HG02763 (cell line): ENCODE measurements around the gene AMOTL2.

Source experiments
- ATAC-seq: cut with Tn5 transposase; IDR thresholded peaks from one replicate; pipeline ENCODE4 v1.9.1; 2021; ENCODE audit warnings: mild to moderate bottlenecking, moderate library complexity; ENCODE audit not compliant: unreplicated experiment

AMOTL2 gene

DNA sequence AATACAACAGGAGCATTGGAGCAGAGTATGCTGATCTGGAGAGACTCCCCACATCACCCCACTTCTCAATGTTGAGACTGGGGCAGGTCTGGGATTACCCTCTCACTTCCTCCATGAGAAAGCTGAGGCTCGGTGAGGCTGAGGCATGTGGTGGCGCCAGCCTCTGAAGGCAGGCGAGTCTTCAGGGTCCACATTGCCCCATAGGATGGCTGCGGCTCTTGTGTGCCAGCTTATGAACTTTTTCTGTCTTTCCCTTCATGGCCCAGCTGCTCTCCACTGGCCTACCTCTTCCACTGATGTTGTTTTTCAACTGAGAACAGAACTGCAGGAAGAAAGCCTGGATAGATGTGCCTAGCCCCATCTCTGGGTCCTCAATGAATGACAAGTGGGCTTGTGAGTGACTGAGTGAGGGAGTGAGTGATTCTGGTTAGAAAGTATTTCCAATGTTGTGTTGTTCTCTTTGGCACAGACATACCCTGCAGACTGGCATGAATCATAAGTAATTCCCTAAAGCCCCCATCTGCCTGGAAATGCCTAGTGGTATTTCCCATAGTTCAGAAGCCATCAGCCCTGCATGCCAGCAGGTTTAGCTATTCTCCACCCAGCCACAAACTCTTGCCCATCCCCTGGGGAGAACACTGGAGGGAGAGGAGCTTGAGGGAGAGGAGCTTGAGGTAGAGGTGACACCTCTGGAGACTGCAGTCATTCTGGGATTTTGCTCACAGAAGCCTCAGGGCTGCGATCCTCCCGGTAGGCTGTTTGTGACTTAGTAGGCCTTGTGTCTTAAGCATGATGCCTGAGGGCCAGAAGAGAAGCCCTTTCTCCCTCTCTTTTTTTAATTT lies 56.9 kb downstream of the AMOTL2 start:
- no peak for ATAC-seq

DNA sequence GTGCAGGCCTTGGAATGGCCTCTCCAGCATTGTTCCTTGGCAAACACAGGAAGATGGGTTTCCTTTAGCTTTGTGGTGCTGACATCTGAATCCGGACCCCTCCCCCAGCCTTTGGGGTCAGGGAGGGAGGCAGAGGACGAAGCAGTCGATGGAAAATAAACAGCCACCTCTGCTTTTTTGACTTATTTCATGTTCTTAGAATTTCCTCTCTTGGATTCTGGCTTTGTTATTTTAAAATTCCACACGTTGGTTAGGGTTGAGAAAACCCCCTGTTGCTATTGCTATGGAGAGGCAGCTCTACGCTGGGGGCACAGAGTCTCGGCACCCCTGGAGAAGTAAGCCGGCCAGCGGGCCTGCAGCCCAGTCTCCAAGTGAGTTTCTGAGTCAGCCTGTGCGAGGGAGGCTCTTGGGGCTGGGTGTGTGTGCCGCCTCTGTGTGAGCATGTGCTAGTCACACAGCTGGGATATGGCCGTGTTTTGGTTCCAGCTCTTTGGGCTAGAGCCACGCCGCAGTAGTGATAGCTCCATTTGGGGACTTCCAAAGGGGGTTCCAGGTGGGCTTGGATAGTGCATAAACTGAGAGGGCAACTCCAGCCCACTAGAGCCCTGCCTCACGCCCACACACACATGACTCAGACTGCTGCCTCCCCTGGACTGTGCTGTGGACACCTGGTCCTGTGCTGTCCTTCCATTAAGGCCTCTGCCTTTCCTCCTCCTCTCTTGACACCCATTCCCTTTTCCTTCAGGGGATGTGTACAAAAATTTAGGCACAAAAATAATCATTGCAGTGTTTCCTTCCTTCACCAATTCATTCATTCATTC lies 58.8 kb downstream of the AMOTL2 start:
- ATAC-seq = no peak

DNA sequence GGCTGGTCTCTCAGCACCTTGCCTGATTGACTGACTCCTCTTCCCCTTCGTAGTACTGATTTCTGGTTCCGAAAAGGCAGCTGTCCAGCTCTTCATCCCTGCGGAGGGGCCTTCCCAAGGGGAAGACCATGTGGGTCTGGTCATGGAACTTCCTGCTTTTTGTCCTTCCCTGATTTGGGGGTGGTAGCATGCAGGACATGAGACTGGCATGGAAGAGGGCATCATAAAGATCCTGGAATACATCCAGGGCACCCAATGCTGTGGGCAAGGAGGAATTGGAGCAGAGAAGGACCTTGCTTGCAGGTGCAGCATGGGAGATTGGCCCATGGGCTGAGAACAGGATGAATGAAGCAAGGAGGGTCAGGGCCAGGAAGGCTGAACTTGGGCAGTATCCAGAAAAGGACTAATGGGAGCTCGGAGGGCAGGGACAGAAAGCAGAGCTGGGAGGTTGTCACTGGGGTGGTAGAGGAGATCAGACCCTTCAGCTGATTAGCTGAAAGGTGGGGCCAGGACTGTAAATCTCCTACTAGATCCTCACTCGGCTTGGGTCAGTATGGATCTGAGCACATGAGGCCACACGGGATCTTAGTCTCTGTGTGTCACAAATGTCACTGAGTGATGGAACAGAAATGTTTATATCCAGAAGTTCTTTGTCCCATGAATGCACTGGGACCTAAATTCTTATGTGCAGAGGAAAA lies 59.5 kb downstream of the AMOTL2 start:
- ATAC-seq = no peak

DNA sequence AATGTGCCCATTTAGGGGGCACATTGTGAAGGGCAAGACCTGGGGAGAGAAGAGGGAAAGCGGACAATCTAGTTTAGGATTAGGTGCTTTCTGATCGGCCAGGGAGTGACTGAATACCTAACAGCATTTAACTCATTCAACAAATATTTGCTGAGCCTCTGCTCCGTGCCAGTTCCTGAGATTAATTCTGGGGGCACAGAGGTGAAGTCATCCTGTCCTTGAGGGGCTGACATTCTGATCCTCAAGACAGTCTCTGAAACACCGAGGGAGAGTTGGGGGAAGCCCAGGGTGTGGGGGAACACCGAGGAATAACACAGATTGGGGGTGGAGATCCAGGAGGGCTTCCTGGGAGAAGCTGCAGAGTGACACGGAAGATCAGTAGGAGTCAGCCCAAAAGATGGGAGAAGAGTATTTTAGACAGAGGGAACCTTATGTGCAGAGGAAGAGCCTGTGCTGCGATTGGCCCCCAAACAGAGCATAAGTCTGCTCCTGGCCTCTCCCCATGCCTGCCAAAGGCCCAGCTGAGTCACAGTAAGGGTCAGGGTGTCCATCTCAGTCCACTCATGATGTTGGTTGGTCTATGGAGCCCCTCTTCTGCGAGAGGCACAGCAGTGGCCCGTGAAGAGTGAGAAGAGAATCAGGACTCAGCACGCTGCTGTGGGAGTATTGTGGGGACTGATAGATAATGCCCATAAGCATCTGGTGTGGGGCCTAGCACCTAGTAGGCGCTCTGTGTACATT lies 60.2 kb downstream of the AMOTL2 start:
- no peak for ATAC-seq

DNA sequence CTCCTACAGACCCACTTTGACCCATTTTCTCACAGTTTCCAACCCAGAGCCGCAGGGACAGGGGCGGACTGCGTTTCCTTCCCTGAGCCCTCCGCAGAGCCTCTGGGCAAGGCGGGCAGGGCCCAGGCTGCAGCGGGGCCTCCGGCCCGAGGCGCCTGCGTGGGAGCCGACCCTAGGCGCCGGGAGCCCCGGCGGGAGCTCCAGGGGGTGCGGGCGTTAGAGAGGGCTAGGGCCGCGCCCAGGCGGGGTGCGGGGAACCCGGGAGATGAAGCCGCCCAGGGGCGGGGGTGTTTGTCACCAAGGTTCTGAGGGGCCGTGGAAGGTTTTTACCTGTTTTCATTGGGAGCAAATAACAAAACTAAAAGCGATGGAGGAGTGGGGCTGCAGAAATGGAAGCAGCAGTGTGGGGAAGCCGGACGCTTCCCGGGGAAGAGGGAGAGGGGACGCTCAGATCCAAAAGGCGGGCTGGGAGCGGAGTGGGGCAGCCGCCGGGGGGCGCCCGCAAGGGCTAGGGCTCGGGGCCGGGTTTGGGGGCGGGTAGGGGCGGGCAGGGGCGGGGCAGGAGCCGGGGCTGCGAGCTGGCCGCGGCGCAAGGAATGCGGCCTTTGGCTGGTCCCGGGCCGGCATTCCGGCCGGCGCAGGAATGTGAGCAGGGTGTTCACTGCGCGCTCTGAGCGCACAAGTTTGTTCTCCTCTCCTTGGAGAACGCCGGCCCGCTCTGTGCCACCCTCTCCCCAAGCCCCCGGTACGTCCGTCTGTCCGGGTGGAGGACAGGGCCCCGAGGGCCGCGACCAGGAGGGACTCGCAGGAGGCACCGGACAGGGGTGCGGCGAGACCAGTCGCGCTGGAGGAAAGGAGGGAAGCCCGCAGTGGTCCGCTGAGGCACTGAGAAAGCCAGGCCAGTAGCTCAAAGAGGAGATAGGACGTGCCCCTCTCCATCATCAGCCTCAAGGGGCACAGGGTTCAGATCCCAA lies 61.1 kb downstream of the AMOTL2 start:
- ATAC-seq = no peak

DNA sequence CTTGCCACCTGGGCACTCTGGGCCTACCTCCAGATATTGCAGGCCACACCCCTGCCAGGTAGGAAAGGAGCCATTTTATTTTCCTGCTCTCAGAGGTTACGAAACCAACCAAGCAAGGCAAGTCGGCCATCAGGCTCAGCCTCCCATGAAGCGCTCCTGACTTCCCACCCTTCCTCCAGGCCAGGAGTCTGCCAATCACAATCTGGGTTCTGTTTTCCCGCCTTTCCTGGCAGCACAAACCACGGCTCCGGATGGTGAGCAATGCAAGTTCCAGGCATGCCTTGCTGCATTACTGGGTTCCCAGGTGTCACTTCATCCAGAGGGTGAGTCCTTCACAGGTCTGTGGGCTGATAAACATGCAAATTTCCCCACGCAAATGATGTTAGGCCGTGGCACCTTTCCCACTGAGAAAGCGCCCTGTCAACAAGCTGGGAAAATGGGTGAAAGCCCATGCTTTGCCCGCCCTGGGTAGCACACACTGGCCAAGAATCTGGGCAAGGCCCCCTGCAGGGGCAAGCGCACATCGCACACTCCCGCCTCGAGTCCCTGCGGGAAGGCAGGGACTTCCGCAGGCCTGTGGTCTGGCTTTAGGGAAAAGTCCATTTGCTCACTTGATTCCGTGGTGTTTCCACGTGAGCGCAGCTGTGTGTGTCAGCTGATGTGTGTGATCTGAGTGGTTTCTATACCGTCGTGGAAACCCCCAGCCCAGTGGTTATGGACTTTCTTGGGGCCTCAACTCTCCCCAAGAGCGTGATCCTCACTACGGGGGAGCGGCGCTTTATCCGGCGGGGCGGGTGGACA lies 62.0 kb downstream of the AMOTL2 start:
- no peak for ATAC-seq

DNA sequence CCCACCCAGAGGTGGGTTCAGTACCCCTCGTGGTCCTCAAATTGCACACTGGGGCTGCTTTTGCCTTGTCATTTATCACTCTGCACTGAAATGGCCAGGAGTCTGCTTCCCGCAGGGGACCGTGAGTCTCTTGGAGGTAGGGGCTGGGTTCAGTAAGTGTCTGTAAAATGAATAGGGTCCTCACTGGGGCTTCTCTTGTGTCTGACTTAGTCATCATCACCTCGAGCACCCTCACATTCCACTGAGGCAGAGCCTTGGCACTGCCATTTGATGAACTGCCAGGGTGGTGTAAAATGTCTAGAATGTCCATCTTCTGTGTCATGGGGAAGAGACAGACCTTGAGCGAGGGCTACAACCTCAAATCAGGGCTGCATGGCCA lies 62.6 kb downstream of the AMOTL2 start:
- ATAC-seq = no peak

DNA sequence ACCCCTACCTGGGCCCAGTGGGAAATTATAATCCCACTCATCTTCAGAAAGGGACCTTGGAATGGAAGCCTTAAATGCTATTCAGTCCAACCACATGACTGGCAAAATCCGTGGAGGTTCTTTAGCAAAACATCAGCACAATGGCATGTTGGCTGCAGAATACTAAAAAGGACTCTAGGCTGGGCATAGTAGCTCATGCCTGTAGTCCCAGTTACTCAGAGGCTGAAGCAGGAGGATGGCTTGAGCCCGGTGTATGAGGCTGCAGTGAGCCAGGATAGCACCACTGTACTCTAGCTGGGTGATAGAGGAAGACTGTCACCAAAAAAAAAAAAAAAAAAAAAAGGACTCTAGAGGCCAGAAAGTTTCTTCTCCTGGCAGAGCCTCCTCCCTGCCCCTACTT lies 63.0 kb downstream of the AMOTL2 start:
- no peak for ATAC-seq

DNA sequence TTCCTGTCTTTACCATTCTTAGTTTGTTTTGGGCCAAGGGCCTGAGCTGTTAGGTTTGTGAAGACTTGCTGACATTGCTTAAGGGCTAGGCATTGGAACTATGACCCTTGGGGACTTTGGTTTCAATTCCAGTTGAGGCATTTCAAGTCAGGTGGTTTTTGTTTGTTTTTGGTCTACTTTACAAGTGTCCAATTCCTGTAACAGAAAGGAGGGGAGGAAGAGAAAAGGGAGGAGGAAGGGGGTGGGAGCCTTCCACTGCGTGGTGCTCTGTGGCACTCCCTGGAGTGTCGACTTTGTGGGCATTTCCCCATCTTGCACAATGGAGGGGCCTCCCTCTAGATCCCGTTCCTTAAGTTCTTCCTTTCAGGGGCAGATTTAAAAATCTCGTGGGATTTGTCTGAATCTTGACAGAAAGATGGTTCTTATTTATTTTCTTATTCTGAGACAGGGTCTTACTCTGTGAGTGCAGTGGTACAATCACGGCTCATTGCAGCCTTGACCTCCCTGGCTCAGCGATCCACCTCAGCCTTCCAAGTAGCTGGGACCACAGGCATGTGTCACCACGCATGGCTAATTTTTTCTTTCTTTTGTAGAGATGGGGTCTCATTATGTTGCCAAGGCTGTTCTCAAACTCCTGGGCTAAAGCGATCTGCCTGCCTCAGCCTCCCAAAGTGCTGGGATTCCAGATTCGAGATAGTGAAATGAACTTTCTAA lies 64.1 kb downstream of the AMOTL2 start:
- no peak for ATAC-seq

DNA sequence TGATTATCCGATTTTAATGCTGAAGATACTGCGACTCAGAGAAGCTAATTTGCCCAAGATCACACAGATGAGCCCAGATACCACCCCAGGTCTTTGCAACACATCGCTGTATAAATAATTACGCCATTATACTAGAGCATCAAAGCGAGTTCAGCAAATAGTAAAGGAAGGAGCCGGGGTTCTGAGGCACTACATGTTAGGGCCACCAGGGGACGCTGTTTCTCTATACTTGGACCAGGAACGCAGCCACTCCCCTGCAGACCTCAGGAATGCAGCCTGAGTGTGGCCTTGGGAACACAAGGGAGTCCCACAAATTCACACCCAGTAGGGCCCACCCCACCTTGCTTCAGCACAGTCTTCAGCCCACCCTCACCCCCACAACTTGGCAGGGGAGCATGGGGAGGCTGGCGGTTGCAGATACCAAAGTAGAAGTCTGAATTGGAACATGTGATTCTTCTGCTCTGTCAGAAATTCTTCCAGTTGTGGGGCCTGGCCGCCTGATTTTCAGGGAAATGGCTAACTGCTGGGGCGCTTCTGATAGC lies 65.8 kb downstream of the AMOTL2 start:
- peak; percentile 64 for ATAC-seq

DNA sequence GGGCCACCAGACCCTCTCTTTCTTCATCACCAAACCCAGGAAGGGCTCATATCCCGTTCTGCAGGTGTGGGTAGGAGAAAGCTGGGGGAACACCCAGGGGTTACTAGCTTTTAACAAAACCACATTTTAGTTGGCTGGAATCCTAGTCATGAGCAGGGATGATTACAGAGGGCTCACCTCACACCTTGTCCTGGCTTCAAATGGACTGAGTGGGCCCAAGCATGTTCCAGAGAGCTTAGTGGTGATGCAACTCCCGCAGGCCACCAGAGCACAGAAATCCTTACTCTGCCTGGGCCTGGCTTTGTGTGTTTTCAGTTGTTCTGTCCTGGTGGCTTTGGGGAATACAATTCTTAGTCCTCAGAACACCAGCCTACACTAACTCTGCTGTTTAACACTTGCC lies 66.8 kb downstream of the AMOTL2 start:
- ATAC-seq = no peak

DNA sequence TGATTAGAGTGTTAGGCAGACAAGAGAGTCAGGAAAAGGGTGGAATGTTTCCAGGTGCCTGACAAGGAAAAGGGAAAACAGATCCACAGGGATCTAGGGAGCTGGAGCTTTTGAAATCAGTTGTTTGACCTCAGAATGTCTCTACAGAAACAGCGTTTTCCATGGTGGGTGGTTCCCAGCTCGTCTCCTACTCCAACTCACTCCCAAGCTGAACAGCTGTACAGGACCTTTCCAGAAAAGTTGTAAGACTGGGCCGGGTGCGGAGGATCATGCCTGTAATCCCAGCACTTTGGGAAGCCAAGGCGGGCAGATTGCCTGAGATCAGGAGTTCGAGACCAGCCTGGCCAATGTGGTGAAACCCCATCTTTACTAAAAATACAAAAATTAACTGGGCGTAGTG lies 67.9 kb downstream of the AMOTL2 start:
- no peak for ATAC-seq
